Coronary artery (tissue), 2 donors: ENCODE measurements around the gene TUBGCP2.

Source experiments
- DNase-seq: peaks from one replicate; pipeline ENCODE4 v3.0.0-alpha.2; 2017; ENCODE audit warnings: low spot score
- H3K27ac ChIP-seq, 2 donors: fragments of 200-600 bp; sonication (generic); one replicate each; pipeline ENCODE4 v1.5.1; 2016 to 2019
- H3K4me3 ChIP-seq: fragments of 200-600 bp; sonication (generic); 2 replicates; pipeline ENCODE4 v1.5.1; 2016; ENCODE audit warnings: mild to moderate bottlenecking, moderate library complexity
- TF ChIP-seq, protein P1 (sequence below): fragments of 200-600 bp; sonication (generic); IDR thresholded peaks from one replicate; pipeline ENCODE4 v1.5.1; 2019; ENCODE audit warnings: antibody characterized with exemption

Gene TUBGCP2

DNA sequence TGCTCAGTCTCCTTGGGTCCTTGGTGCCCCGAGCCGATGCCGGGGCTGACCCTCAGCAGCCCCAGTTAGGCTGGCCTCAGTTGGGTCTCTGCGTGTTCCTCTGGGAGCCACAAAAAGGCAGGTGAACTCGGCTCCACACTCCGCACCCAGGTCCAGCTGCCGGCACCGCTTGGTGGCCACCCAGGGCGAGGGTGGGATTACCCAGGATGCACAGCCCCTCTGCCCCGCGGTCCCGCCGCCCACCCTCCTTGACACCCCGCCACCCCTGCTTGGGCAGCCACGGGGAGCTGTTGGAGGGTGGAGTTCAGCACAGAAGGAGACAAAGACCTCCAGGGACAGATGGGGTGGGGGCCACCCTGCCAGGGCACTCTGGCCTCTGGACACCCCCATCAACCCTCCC is 53.3 kb downstream of the TUBGCP2 start:
- Histone ChIP-seq H3K4me3 (no peak overlapping the region), H3K27ac (no peak overlapping the region)
- TF ChIP-seq, protein P1, sequence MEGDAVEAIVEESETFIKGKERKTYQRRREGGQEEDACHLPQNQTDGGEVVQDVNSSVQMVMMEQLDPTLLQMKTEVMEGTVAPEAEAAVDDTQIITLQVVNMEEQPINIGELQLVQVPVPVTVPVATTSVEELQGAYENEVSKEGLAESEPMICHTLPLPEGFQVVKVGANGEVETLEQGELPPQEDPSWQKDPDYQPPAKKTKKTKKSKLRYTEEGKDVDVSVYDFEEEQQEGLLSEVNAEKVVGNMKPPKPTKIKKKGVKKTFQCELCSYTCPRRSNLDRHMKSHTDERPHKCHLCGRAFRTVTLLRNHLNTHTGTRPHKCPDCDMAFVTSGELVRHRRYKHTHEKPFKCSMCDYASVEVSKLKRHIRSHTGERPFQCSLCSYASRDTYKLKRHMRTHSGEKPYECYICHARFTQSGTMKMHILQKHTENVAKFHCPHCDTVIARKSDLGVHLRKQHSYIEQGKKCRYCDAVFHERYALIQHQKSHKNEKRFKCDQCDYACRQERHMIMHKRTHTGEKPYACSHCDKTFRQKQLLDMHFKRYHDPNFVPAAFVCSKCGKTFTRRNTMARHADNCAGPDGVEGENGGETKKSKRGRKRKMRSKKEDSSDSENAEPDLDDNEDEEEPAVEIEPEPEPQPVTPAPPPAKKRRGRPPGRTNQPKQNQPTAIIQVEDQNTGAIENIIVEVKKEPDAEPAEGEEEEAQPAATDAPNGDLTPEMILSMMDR = no peak
- no peak for DNase-seq

GRCh38 chr10:133254421-133255120 is 54.1 kb downstream of the TUBGCP2 start:
- Histone ChIP-seq H3K4me3 (no peak overlapping the region), H3K27ac (no peak overlapping the region)
- no peak for DNase-seq
- TF ChIP-seq, protein P1 = no peak

GRCh38 chr10:133253361-133253955 is 55.2 kb downstream of the TUBGCP2 start:
- DNase-seq = no peak
- no peak overlapping the region for H3K27ac ChIP-seq
- no peak overlapping the region for H3K4me3 ChIP-seq
- TF ChIP-seq, protein P1 = no peak

DNA sequence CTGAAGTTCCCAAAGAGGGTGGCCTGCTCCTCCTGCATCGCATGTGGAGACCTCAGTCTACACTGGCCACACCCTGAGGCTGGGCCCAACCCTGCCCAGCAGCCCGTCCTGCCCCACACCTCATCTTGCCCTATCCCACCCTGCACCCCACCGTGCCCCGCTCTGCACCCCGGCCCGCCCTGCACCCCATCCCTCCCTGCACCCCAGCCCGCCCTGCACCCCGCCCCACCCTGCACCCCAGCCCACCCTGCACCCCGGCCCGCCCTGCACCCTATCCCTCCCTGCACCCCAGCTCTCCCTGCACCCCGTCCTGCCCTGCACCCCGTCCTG is 56.5 kb downstream of the TUBGCP2 start:
- no peak for DNase-seq
- TF ChIP-seq, protein P1 = no peak
- Histone ChIP-seq H3K27ac (no peak overlapping the region), H3K4me3 (no peak overlapping the region)

- TF ChIP-seq, protein P1 = no peak
- no peak for DNase-seq
- Histone ChIP-seq H3K27ac (no peak overlapping the region), H3K4me3 (no peak overlapping the region)
Measured at GRCh38 chr10:133251388-133252222, 57.1 kb downstream of the TUBGCP2 start.

GRCh38 chr10:133249975-133250754 is 58.5 kb downstream of the TUBGCP2 start:
- TF ChIP-seq, protein P1 = no peak
- H3K4me3 ChIP-seq = no peak overlapping the region
- DNase-seq = no peak
- no peak overlapping the region for H3K27ac ChIP-seq
